CD4-positive, alpha-beta T cell (primary cell): ENCODE results near the gene SLX9. TPM values are rescaled to one million over a fixed set of nuclear protein-coding genes. Genes with fewer than 3 reads are reported as not detected.

ENCODE experiments used
- ATAC-seq: fragments of 200-7000 bp; cut with Tn5 transposase; one replicate; pipeline ENCODE4 v1.10.0; 2022; ENCODE audit warnings: mild to moderate bottlenecking; ENCODE audit not compliant: poor library complexity
- CTCF ChIA-PET: fragments of 350-600 bp; sonication (Branson Sonifier 250); formaldehyde crosslinking; loops from one replicate; lab custom pipeline; 2021; ENCODE audit warnings: antibody characterized with exemption, inconsistent platforms; lab: Charles Lee
- POLR2A ChIA-PET: fragments of 350-600 bp; sonication (Branson Sonifier 250); formaldehyde crosslinking; loops from one replicate; lab custom pipeline; 2021; ENCODE audit warnings: antibody characterized with exemption, inconsistent platforms; lab: Charles Lee
- DNase-seq, 14 experiments: peaks; one replicate each; pipeline ENCODE4 v3.0.0-alpha.2; 2013 to 2020; ENCODE audit warnings: mixed read lengths in 2 of 14
- H3K27ac ChIP-seq, 2 donors: one replicate each; pipeline versions ENCODE4 v1.5.1 to v1.7.0; 2013; ENCODE audit warnings: low read length in 2 of 2, low read depth in 1 of 2, mild to moderate bottlenecking in 1 of 2
- H3K27me3 ChIP-seq, 2 experiments: 1 replicate in 1 of 2; 2 replicates in 1 of 2; pipeline versions ENCODE4 v1.6.1 to v1.7.0; 2013; ENCODE audit warnings: low read length in 2 of 2, control low read depth in 1 of 2, mild to moderate bottlenecking in 1 of 2, moderate library complexity in 1 of 2; ENCODE audit not compliant: insufficient read depth in 2 of 2, control insufficient read depth in 1 of 2
- H3K36me3 ChIP-seq: one replicate; pipeline ENCODE4 v1.6.1; 2013; ENCODE audit warnings: low read length, control low read depth; ENCODE audit not compliant: insufficient read depth
- H3K4me1 ChIP-seq: one replicate; pipeline ENCODE4 v1.6.1; 2013; ENCODE audit warnings: low read length, control low read depth; ENCODE audit not compliant: insufficient read depth
- H3K4me3 ChIP-seq: one replicate; pipeline ENCODE4 v1.5.1; 2013; ENCODE audit warnings: mild to moderate bottlenecking, low read length, moderate library complexity
- H3K9me3 ChIP-seq, 2 experiments: 1 replicate in 1 of 2; 2 replicates in 1 of 2; pipeline versions ENCODE4 v1.6.1 to v1.7.0; 2013; ENCODE audit warnings: low read length in 2 of 2, mild to moderate bottlenecking in 2 of 2, control low read depth in 1 of 2, moderate library complexity in 1 of 2; ENCODE audit not compliant: control insufficient read depth in 1 of 2, insufficient read depth in 1 of 2
- H3K27ac Mint-ChIP-seq: one replicate; pipeline ENCODE4 v1.8.0; 2020; ENCODE audit warnings: mixed read lengths
- H3K27me3 Mint-ChIP-seq: one replicate; pipeline ENCODE4 v1.8.0; 2021; ENCODE audit warnings: mixed read lengths
- H3K36me3 Mint-ChIP-seq: one replicate; pipeline ENCODE4 v1.8.0; 2021; ENCODE audit warnings: low read depth, mixed read lengths
- H3K4me1 Mint-ChIP-seq: one replicate; pipeline ENCODE4 v1.8.0; 2021; ENCODE audit warnings: low read depth, mixed read lengths
- H3K4me3 Mint-ChIP-seq: one replicate; pipeline ENCODE4 v1.8.0; 2020; ENCODE audit warnings: mild to moderate bottlenecking, mixed read lengths
- H3K9me3 Mint-ChIP-seq: one replicate; pipeline ENCODE4 v1.8.0; 2020; ENCODE audit warnings: mixed read lengths
- CTCF ChIP-seq: fragments of 200-600 bp; IDR thresholded peaks from one replicate; pipeline ENCODE4 v1.8.0; 2022; ENCODE audit warnings: antibody characterized with exemption, mild to moderate bottlenecking
- intact Hi-C, 2 experiments: fragments of 100-400 bp; cut with DNase I in 1 of 2; cut with micrococcal nuclease in 1 of 2; formaldehyde crosslinking; loops; one replicate each; pipeline versions ENCODE4 v1.15.1 to v1.9.0; 2023 to 2025; cut with DNase I, micrococcal nuclease
- total RNA-seq, 174 experiments: library from RNA in 2 of 174; stranded (reverse) in 2 of 174; gene quantifications; one replicate each; pipeline ENCODE4 v1.2.3 and lab custom pipeline; 2021 to 2026

The SLX9 gene
- total RNA-seq, 2 experiments from 2014 or later: 7.7 to 9.1 TPM

- H3K9me3 Mint-ChIP-seq: no peaks in the 10 kb centered on the region
- peak overlapping the region; percentile 36 for H3K27ac Mint-ChIP-seq
- CTCF ChIA-PET: interaction anchor here (5.3 kb wide), 1 partner anchor 34 kb away, joined by 56 read pairs; no protein-coding TSS in a partner anchor
- no peak overlapping the region for H3K4me3 Mint-ChIP-seq
- peaks cover 15% of the 10 kb centered on the region for H3K4me1 Mint-ChIP-seq
- DNase-seq (no peak), ATAC-seq (no peak)
- TF ChIP-seq CTCF: no peak
- intact Hi-C loops: no loop called here
- H3K36me3 Mint-ChIP-seq: peaks cover 64% of the 10 kb centered on the region
- no peaks in the 10 kb centered on the region for H3K9me3 ChIP-seq
- no peak overlapping the region for H3K27ac ChIP-seq
- H3K4me3 ChIP-seq: no peak overlapping the region
- H3K27me3 Mint-ChIP-seq: no peaks in the 10 kb centered on the region
- H3K27me3 ChIP-seq: no peaks in the 10 kb centered on the region
- H3K36me3 ChIP-seq: peaks cover 88% of the 10 kb centered on the region
- POLR2A ChIA-PET: interaction anchor here (0.7 to 3.8 kb wide), 5 partner anchors 16 to 36 kb away, joined by 3 to 26 read pairs (median 5); no protein-coding TSS in a partner anchor
- peaks cover 37% of the 10 kb centered on the region for H3K4me1 ChIP-seq
These were observed 44.0 kb upstream of the SLX9 start for GRCh38 chr21:44895859-44896258.

- Mint-ChIP-seq H3K9me3 (no peaks in the 10 kb centered on the region), H3K4me1 (peaks cover 15% of the 10 kb centered on the region), H3K36me3 (peaks cover 68% of the 10 kb centered on the region), H3K4me3 (no peak overlapping the region), H3K27ac (no peak overlapping the region), H3K27me3 (no peaks in the 10 kb centered on the region)
- Histone ChIP-seq H3K27ac (peak overlapping the region in 1 of 2 donors; percentile 21), H3K4me3 (no peak overlapping the region), H3K27me3 (no peaks in the 10 kb centered on the region), H3K9me3 (no peaks in the 10 kb centered on the region), H3K4me1 (peaks cover 30% of the 10 kb centered on the region), H3K36me3 (peaks cover 88% of the 10 kb centered on the region)
- intact Hi-C loops: no loop called here
- ATAC-seq: no peak
- POLR2A ChIA-PET: interaction anchor here (0.7 to 3.8 kb wide), 6 partner anchors 15 to 35 kb away, joined by 3 to 13 read pairs (median 5); no protein-coding TSS in a partner anchor
- TF ChIP-seq CTCF: no peak
- no peak for DNase-seq
- CTCF ChIA-PET: interaction anchor here (5.3 kb wide), 1 partner anchor 33 kb away, joined by 56 read pairs; no protein-coding TSS in a partner anchor
These were observed 43.1 kb upstream of the SLX9 start for GRCh38 chr21:44896561-44897286.

GRCh38 chr21:44897326-44898010, 42.4 kb upstream of the SLX9 start:
- no peaks in the 10 kb centered on the region for H3K9me3 Mint-ChIP-seq
- intact Hi-C loops: no loop called here
- peaks cover 73% of the 10 kb centered on the region for H3K36me3 Mint-ChIP-seq
- Histone ChIP-seq H3K4me3 (no peak overlapping the region), H3K4me1 (peaks cover 24% of the 10 kb centered on the region), H3K27me3 (no peaks in the 10 kb centered on the region), H3K27ac (no peak overlapping the region), H3K36me3 (peaks cover 91% of the 10 kb centered on the region), H3K9me3 (no peaks in the 10 kb centered on the region)
- no peaks in the 10 kb centered on the region for H3K27me3 Mint-ChIP-seq
- DNase-seq: peak in 1 of 14 experiments; percentile 42
- no peak overlapping the region for H3K27ac Mint-ChIP-seq
- H3K4me1 Mint-ChIP-seq: peaks cover 13% of the 10 kb centered on the region
- no peak for TF ChIP-seq CTCF
- POLR2A ChIA-PET: interaction anchor here (1.2 to 3.8 kb wide), 6 partner anchors 14 to 35 kb away, joined by 4 to 13 read pairs (median 5); no protein-coding TSS in a partner anchor
- CTCF ChIA-PET: no interaction called here
- no peak overlapping the region for H3K4me3 Mint-ChIP-seq
- ATAC-seq: no peak
